IMR-90 (cell line): ENCODE measurements around the gene PRKAG2. TPM values are rescaled to one million over a fixed set of nuclear protein-coding genes. Genes with fewer than 3 reads are reported as not detected.

Experiments used
- ATAC-seq: fragments of 200-7000 bp; cut with Tn5 transposase; 2 replicates; pipeline ENCODE4 v1.9.1; 2020; ENCODE audit warnings: low read depth, mild to moderate bottlenecking, moderate library complexity
- BruUV-seq: library from RNA; stranded (reverse); fragments of 400-500 nt; replicated peaks from 2 replicates; lab custom pipeline; 2021; lab: Mats Ljungman, UMichigan
- CTCF ChIA-PET: fragments of 300-600 bp; formaldehyde crosslinking; extraction: SDS; loops from one replicate; lab custom pipeline; 2021; ENCODE audit warnings: antibody characterized with exemption; lab: Yijun Ruan, JAX
- POLR2A ChIA-PET: fragments of 300-600 bp; sonication (Branson Sonifier 250); formaldehyde crosslinking; loops from one replicate; lab custom pipeline; 2022; ENCODE audit warnings: antibody characterized with exemption; ENCODE audit not compliant: unreplicated experiment; lab: Charles Lee
- DNase-seq: peaks from one replicate; pipeline ENCODE4 v3.0.0; 2013
- H2AFZ ChIP-seq: replicated peaks from 2 replicates; pipeline ENCODE3; 2013; ENCODE audit warnings: low read length, mild to moderate bottlenecking; ENCODE audit not compliant: poor library complexity
- H2AK5ac ChIP-seq: 2 replicates; pipeline ENCODE4 v1.6.1; 2013; ENCODE audit warnings: low read depth, low read length, inconsistent platforms
- H2AK9ac ChIP-seq: replicated peaks from 2 replicates; pipeline ENCODE3; 2013; ENCODE audit warnings: mild to moderate bottlenecking, low read depth, low read length, moderate library complexity; ENCODE audit not compliant: poor library complexity
- H2BK120ac ChIP-seq: 2 replicates; pipeline ENCODE4 v1.6.1; 2013; ENCODE audit warnings: low read depth, low read length, inconsistent platforms
- H2BK15ac ChIP-seq: 3 replicates; pipeline ENCODE4 v1.6.1; 2013; ENCODE audit warnings: low read depth, low read length, inconsistent platforms
- H2BK20ac ChIP-seq: 2 replicates; pipeline ENCODE4 v1.6.1; 2013; ENCODE audit warnings: low read depth, mild to moderate bottlenecking, inconsistent platforms, low read length, moderate library complexity
- H2BK5ac ChIP-seq: 2 replicates; pipeline ENCODE4 v1.6.1; 2013; ENCODE audit warnings: mild to moderate bottlenecking, low read depth, low read length, inconsistent platforms; ENCODE audit not compliant: poor library complexity, severe bottlenecking
- H3K14ac ChIP-seq: replicated peaks from 2 replicates; pipeline ENCODE4 v1.6.1; 2013; ENCODE audit warnings: low read depth, low read length, inconsistent platforms
- H3K18ac ChIP-seq: 2 replicates; pipeline ENCODE4 v1.6.1; 2013; ENCODE audit warnings: low read depth, low read length, control low read depth
- H3K23ac ChIP-seq: 2 replicates; pipeline ENCODE4 v1.6.1; 2013; ENCODE audit warnings: low read depth, low read length, inconsistent platforms
- H3K27ac ChIP-seq: 2 replicates; pipeline ENCODE4 v1.5.1; 2013; ENCODE audit warnings: mild to moderate bottlenecking, control low read depth, low read length; ENCODE audit not compliant: insufficient read depth
- H3K27me3 ChIP-seq: 2 replicates; pipeline ENCODE4 v1.6.1; 2013; ENCODE audit warnings: low read length; ENCODE audit not compliant: control insufficient read depth, insufficient read depth
- H3K36me3 ChIP-seq: 2 replicates; pipeline ENCODE4 v1.6.1; 2013; ENCODE audit warnings: low read length, mixed read lengths; ENCODE audit not compliant: control insufficient read depth, insufficient read depth
- H3K4ac ChIP-seq: 2 replicates; pipeline ENCODE4 v1.6.1; 2013; ENCODE audit warnings: low read depth, low read length, inconsistent platforms
- H3K4me1 ChIP-seq: 2 replicates; pipeline ENCODE4 v1.6.1; 2013; ENCODE audit warnings: low read length, mixed read lengths; ENCODE audit not compliant: control insufficient read depth, insufficient read depth
- H3K4me2 ChIP-seq: 2 replicates; pipeline ENCODE4 v1.6.1; 2013; ENCODE audit warnings: low read depth, mild to moderate bottlenecking, control low read depth, low read length, moderate library complexity
- H3K4me3 ChIP-seq: 2 replicates; pipeline ENCODE4 v1.5.1; 2013; ENCODE audit warnings: low read depth, mild to moderate bottlenecking, control low read depth, low read length, moderate library complexity; ENCODE audit not compliant: insufficient read depth
- H3K56ac ChIP-seq: 2 replicates; pipeline ENCODE4 v1.6.1; 2013; ENCODE audit warnings: low read length, inconsistent platforms; ENCODE audit not compliant: insufficient read depth; ENCODE audit errors: extremely low read depth
- H3K79me1 ChIP-seq, 2 experiments: 2 replicates each; pipeline ENCODE4 v1.6.1; 2013; ENCODE audit warnings: low read length in 2 of 2, inconsistent platforms in 1 of 2, low read depth in 1 of 2
- H3K9ac ChIP-seq: 2 replicates; pipeline ENCODE4 v1.6.1; 2013; ENCODE audit warnings: low read depth, low read length, control low read depth
- H3K9me1 ChIP-seq: 2 replicates; pipeline ENCODE4 v1.6.1; 2013; ENCODE audit warnings: low read length, inconsistent platforms; ENCODE audit not compliant: insufficient read depth
- H3K9me3 ChIP-seq: 2 replicates; pipeline ENCODE4 v1.6.1; 2013; ENCODE audit warnings: low read length; ENCODE audit not compliant: control insufficient read depth, insufficient read depth
- H4K20me1 ChIP-seq: 2 replicates; pipeline ENCODE4 v1.6.1; 2013; ENCODE audit warnings: low read length, inconsistent platforms; ENCODE audit not compliant: insufficient read depth
- H4K5ac ChIP-seq: 2 replicates; pipeline ENCODE4 v1.6.1; 2013; ENCODE audit warnings: mild to moderate bottlenecking, low read depth, low read length, control low read depth
- H4K8ac ChIP-seq, 2 experiments: 2 replicates each; pipeline ENCODE4 v1.6.1; 2013; ENCODE audit warnings: low read depth in 2 of 2, low read length in 2 of 2, control low read depth in 1 of 2, inconsistent platforms in 1 of 2
- H4K91ac ChIP-seq: 2 replicates; pipeline ENCODE4 v1.6.1; 2013; ENCODE audit warnings: low read depth, low read length, inconsistent platforms; ENCODE audit not compliant: insufficient read depth
- BHLHE40 ChIP-seq: fragments of 150-350 bp; IDR thresholded peaks from 2 replicates; pipeline ENCODE4 v1.6.1; 2016; ENCODE audit warnings: mild to moderate bottlenecking, low read depth, low read length
- CEBPB ChIP-seq: IDR thresholded peaks from 2 replicates; pipeline ENCODE4 v1.6.1; 2012; ENCODE audit warnings: low read depth, low read length, improper control_type of control experiment
- MAZ ChIP-seq: IDR thresholded peaks from 2 replicates; pipeline ENCODE4 v1.6.1; 2012; ENCODE audit warnings: low read depth, mild to moderate bottlenecking, low read length, improper control_type of control experiment, moderate library complexity, borderline replicate concordance
- NFE2L2 ChIP-seq: fragments of 150-350 bp; IDR thresholded peaks from 2 replicates; pipeline ENCODE4 v1.6.1; 2016; ENCODE audit warnings: low read depth, mild to moderate bottlenecking, low read length
- POLR2A ChIP-seq: IDR thresholded peaks from 2 replicates; pipeline ENCODE4 v1.6.1; 2012; ENCODE audit warnings: mild to moderate bottlenecking, low read depth, low read length
- RAD21 ChIP-seq: IDR thresholded peaks from 2 replicates; pipeline ENCODE4 v1.6.1; 2012; ENCODE audit warnings: low read length, improper control_type of control experiment
- SMC3 ChIP-seq: fragments of 150-350 bp; IDR thresholded peaks from 2 replicates; pipeline ENCODE4 v1.6.1; 2016; ENCODE audit warnings: low read depth, mild to moderate bottlenecking, antibody characterized with exemption, low read length, moderate library complexity
- WGBS, 2 experiments: methylation state at CpG; one replicate each; pipeline versions ENCODE4 v1.1.5 to v1.1.7; 2013; ENCODE audit warnings: missing lambda C conversion rate in 2 of 2; ENCODE audit not compliant: insufficient read length in 1 of 2; ENCODE audit errors: extremely low coverage in 2 of 2; 5-methylcytosine and 5-hydroxymethylcytosine counted together
- dilution Hi-C: fragments of 300-500 bp; cut with HindIII; formaldehyde crosslinking; loops from one replicate; pipeline ENCODE4 v1.14.3; 2018; ENCODE audit warnings: low sequenced_read_pairs; ENCODE audit not compliant: unreplicated experiment
- in situ Hi-C: fragments of 300-500 bp; cut with MboI; formaldehyde crosslinking; loops from 3 replicates; pipeline ENCODE4 v1.14.3; 2019; ENCODE audit warnings: low sequenced_read_pairs, inconsistent platforms, mixed read lengths
- intact Hi-C: fragments of 100-400 bp; cut with micrococcal nuclease; formaldehyde crosslinking; loops from 2 replicates; pipeline ENCODE4 v1.10.0; 2022
- polyA plus RNA-seq, 3 experiments: library from polyadenylated mRNA; depleted of rRNA; stranded (reverse); fragments of >200 nt; gene quantifications; 2 replicates each; pipeline ENCODE4 v1.2.3, GENCODE V29; 2012; ENCODE audit warnings: low replicate concordance in 1 of 3
- total RNA-seq: library from RNA; depleted of rRNA; stranded (reverse); fragments of >200 nt; gene quantifications from 2 replicates; pipeline ENCODE4 v1.2.3, GENCODE V29; 2012
- TF ChIP-seq, protein P1 (sequence below): conservative IDR thresholded peaks from 2 replicates; pipeline ENCODE4 v1.5.1; 2012; ENCODE audit warnings: mild to moderate bottlenecking, low read depth, low read length, improper control_type of control experiment
- TF ChIP-seq, protein P2 (sequence below): fragments of 150-350 bp; IDR thresholded peaks from 2 replicates; pipeline ENCODE4 v1.6.1; 2017; ENCODE audit warnings: mild to moderate bottlenecking, antibody characterized with exemption, low read length, low read depth

The PRKAG2 gene
- total and polyA plus RNA-seq, 2 of the 4 experiments (the other 2 are of a cell fraction), result 15.4 to 21.6 TPM

DNA sequence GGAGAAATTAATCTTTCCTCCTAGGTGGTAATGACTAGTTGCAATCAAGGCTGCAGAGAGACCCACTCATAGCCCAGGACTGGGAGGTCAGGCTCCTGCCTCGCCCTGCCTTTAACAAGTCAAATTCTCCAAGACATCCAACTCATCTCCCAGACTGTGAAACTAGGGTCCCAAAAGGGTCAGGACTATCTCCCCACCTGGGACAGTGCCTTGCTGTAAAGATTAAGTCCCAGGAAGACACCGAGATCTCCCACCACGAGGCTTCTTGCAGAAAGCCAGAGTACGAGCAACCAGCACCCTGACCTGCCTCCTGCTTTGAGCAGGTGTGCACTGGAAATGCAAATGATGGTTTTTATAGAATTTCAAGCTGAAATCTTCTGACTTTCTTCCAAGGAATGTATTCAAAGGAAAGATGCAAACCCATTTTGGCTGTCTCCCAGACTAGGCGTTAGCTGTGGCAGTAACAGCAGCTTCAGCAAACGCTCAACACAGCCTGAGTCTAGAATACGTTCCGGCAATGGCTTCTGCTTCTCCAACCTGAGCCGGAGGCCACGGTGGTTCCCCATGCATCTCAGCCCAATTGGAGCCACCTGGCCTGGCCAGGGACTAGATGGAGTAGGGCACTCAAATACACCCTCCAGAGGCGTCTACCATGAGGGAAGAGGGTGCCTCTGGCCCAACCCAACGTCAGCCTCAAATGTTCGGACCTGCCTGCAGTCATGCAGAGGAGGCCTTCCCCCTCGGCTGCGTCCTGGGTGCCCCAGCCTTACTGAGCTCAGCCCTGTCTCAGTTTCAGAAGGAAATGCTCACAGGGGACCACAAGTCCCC is 170.4 kb downstream of the PRKAG2 start (continued):
- TF ChIP-seq NFE2L2 (no peak), RAD21 (no peak)

DNA sequence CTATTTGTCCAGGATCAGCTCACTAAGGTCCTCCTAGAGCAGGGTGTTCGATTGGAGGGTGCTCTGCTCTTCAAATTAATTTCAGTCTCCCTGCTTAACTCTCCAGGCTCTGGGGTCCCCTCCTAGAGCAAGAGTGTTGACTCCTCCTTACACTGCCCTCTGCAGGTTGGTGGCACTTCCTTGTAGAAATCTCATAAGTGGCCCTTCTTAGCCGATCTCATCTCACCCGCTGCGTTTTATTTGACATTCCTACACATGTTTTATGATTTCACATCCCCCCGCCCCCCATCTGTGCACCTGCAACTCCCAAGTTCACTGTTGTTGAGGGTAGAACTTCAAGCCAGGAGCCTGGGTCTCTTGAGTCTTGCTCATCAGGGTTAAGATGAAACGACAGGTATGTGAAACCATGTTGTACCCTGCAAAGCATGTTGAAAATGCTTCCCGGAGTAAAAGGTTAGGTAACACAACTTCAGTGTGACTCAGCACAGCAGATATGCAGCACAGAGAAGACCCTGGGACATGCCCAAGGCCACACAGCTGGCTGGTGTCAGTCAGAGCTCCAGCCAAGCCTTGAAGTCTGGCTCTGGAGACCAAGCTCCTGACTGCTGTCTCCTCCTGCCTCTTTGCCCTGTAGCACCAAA is 171.2 kb downstream of the PRKAG2 start:
- DNase-seq, result peak; percentile 52
- CTCF ChIA-PET, result interaction anchor here (0.7 to 2.6 kb wide), 4 partner anchors 18 to 130 kb away, joined by 3 to 10 read pairs (median 5); no protein-coding TSS in a partner anchor
- Histone ChIP-seq H3K56ac (no peak overlapping the region), H2BK5ac (no peak overlapping the region), H4K8ac (peak overlapping the region in 1 of 2 experiments; percentile 46; a peak in 1 of 4 replicates), H3K9me1 (peaks cover 11% of the 10 kb centered on the region), H2AK9ac (no peak overlapping the region), H2AK5ac (no peak overlapping the region; the same call in 1 of the 2 replicates), H2BK15ac (peak overlapping the region; percentile 23; the same call in 2 of the 3 replicates), H3K18ac (no peak overlapping the region), H3K9ac (no peak overlapping the region), H3K79me1 (no peaks in the 10 kb centered on the region; a peak in 1 of 4 replicates), H3K9me3 (no peaks in the 10 kb centered on the region), H3K23ac (no peak overlapping the region), H4K91ac (peak overlapping the region; percentile 8; the same call in 1 of the 2 replicates), H3K4ac (peak overlapping the region; percentile 38), H3K4me1 (peaks cover 9% of the 10 kb centered on the region; the same call in 1 of the 2 replicates), H3K4me3 (no peak overlapping the region), H4K20me1 (no peaks in the 10 kb centered on the region), H3K36me3 (no peaks in the 10 kb centered on the region), H2BK120ac (peak overlapping the region; percentile 36), H4K5ac (no peak overlapping the region), H2BK20ac (peak overlapping the region; percentile 6; the same call in 1 of the 2 replicates), H3K4me2 (no peak overlapping the region), H3K27ac (no peak overlapping the region), H3K27me3 (no peaks in the 10 kb centered on the region; the same call in 1 of the 2 replicates), H3K14ac (no peak overlapping the region), H2AFZ (peak overlapping the region; percentile 44)
- in situ Hi-C loops (no loop called here), dilution Hi-C loops (no loop called here), intact Hi-C loops (loop anchor here (5.0 kb wide), 1 partner anchor 133 kb away; no protein-coding TSS in a partner anchor)
- POLR2A ChIA-PET, result no interaction called here
- WGBS, 2 experiments, result 58% methylated on average over 2 of the region's 7 CpGs; no CpG with 5 or more reads in 1 of the 2 experiments
- no TSS peak for BruUV-seq
- TF ChIP-seq BHLHE40 (no peak), NFE2L2 (no peak), MAZ (0 out of 2 replicates have a peak, but pooled peaks have one; percentile 14), RAD21 (peak; percentile 63), POLR2A (no peak), CEBPB (no peak), SMC3 (peak; percentile 58)
- TF ChIP-seq, protein P1, sequence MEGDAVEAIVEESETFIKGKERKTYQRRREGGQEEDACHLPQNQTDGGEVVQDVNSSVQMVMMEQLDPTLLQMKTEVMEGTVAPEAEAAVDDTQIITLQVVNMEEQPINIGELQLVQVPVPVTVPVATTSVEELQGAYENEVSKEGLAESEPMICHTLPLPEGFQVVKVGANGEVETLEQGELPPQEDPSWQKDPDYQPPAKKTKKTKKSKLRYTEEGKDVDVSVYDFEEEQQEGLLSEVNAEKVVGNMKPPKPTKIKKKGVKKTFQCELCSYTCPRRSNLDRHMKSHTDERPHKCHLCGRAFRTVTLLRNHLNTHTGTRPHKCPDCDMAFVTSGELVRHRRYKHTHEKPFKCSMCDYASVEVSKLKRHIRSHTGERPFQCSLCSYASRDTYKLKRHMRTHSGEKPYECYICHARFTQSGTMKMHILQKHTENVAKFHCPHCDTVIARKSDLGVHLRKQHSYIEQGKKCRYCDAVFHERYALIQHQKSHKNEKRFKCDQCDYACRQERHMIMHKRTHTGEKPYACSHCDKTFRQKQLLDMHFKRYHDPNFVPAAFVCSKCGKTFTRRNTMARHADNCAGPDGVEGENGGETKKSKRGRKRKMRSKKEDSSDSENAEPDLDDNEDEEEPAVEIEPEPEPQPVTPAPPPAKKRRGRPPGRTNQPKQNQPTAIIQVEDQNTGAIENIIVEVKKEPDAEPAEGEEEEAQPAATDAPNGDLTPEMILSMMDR, result peak; percentile 55
- TF ChIP-seq, protein P2, sequence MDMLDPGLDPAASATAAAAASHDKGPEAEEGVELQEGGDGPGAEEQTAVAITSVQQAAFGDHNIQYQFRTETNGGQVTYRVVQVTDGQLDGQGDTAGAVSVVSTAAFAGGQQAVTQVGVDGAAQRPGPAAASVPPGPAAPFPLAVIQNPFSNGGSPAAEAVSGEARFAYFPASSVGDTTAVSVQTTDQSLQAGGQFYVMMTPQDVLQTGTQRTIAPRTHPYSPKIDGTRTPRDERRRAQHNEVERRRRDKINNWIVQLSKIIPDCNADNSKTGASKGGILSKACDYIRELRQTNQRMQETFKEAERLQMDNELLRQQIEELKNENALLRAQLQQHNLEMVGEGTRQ, result no peak
- ATAC-seq, result peak; percentile 74
